Lower leg skin (tissue), 3 donors: Measurements from ENCODE around the gene JPT2.

Experiments used
- POLR2A ChIP-seq, 2 donors: fragments of 450-650 bp; IDR thresholded peaks; one replicate each; pipeline ENCODE4 v1.6.1; 2016 to 2017; ENCODE audit warnings: antibody characterized with exemption in 2 of 2, mild to moderate bottlenecking in 1 of 2, moderate library complexity in 1 of 2
- TF ChIP-seq, protein P1 (sequence below), 3 donors: fragments of 450-650 bp; IDR thresholded peaks; one replicate each; pipeline ENCODE4 v1.5.1; 2016; ENCODE audit warnings: antibody characterized with exemption in 3 of 3, mild to moderate bottlenecking in 3 of 3, moderate library complexity in 2 of 3

DNA sequence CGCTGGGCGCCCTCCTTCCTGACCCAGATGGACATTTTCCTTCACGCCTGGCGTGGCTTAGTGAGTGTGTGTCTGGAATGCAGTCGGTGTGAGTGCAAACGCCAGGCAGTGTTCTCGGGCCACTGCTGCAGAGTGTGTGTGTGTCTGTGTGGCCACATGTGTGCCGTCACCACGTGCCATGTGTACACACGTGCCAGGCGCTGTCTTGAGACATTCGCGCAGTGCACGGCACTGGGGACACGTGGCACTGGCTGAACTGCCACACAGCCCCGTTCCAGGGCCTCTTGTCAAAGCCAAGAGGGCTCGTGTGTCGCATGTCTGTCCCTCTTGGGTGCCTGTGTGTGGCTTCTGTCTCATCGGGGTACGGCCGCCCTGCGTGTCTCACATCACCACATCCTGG, 56.7 kb downstream of the JPT2 start:
- TF ChIP-seq, protein P1, sequence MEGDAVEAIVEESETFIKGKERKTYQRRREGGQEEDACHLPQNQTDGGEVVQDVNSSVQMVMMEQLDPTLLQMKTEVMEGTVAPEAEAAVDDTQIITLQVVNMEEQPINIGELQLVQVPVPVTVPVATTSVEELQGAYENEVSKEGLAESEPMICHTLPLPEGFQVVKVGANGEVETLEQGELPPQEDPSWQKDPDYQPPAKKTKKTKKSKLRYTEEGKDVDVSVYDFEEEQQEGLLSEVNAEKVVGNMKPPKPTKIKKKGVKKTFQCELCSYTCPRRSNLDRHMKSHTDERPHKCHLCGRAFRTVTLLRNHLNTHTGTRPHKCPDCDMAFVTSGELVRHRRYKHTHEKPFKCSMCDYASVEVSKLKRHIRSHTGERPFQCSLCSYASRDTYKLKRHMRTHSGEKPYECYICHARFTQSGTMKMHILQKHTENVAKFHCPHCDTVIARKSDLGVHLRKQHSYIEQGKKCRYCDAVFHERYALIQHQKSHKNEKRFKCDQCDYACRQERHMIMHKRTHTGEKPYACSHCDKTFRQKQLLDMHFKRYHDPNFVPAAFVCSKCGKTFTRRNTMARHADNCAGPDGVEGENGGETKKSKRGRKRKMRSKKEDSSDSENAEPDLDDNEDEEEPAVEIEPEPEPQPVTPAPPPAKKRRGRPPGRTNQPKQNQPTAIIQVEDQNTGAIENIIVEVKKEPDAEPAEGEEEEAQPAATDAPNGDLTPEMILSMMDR (IDR thresholded peaks at IDR 0.05), result no peak
- TF ChIP-seq POLR2A (IDR thresholded peaks at IDR 0.05), result no peak
